NCI-H146 (cell line): ENCODE results near the gene THYN1.
A peak's percentile ranks its signal among the peaks of the same experiment; 100 is the strongest.

Experiments used
- DNase-seq: peaks from one replicate; lab custom pipeline; 2025; lab: John Stamatoyannopoulos, UW

THYN1 gene

GRCh38 chr11:134248910-134249480 lies 4.2 kb downstream of the THYN1 start:
- no peak for DNase-seq

- no peak for DNase-seq
Observed at GRCh38 chr11:134246678-134247077, 6.5 kb downstream of the THYN1 start.

- DNase-seq = no peak
Observed at GRCh38 chr11:134246100-134246499, 7.1 kb downstream of the THYN1 start.

- DNase-seq = no peak
Observed at GRCh38 chr11:134245434-134245833, 7.7 kb downstream of the THYN1 start.

- DNase-seq = peak; percentile 24
Observed at GRCh38 chr11:134244593-134244992, 8.6 kb downstream of the THYN1 start.

GRCh38 chr11:134243913-134244312 lies 9.2 kb downstream of the THYN1 start:
- DNase-seq = no peak

- peak; percentile 73 for DNase-seq
Observed at GRCh38 chr11:134242376-134242775, 10.8 kb downstream of the THYN1 start.

GRCh38 chr11:134240592-134240991 lies 12.6 kb downstream of the THYN1 start:
- DNase-seq = no peak

- DNase-seq = no peak
Observed at GRCh38 chr11:134238956-134239355, 14.2 kb downstream of the THYN1 start.

- no peak for DNase-seq
Observed at GRCh38 chr11:134237557-134237922, 15.6 kb downstream of the THYN1 start.

- DNase-seq = no peak
Observed at GRCh38 chr11:134236834-134237556, 16.2 kb downstream of the THYN1 start.

- DNase-seq = no peak
Observed at GRCh38 chr11:134235399-134235798, 17.8 kb downstream of the THYN1 start.

- DNase-seq = no peak
Observed at GRCh38 chr11:134233729-134234179, 19.4 kb downstream of the THYN1 start.

GRCh38 chr11:134231958-134232659 lies 21.0 kb downstream of the THYN1 start:
- no peak for DNase-seq

GRCh38 chr11:134230339-134230738 lies 22.8 kb downstream of the THYN1 start:
- DNase-seq = no peak

GRCh38 chr11:134229126-134229790 lies 23.9 kb downstream of the THYN1 start:
- DNase-seq = no peak

GRCh38 chr11:134228625-134229024 lies 24.5 kb downstream of the THYN1 start:
- DNase-seq = no peak

- no peak for DNase-seq
Observed at GRCh38 chr11:134226806-134227325, 26.3 kb downstream of the THYN1 start.

GRCh38 chr11:134224710-134225664 lies 28.2 kb downstream of the THYN1 start:
- peak; percentile 85 for DNase-seq

GRCh38 chr11:134223836-134224709 lies 29.1 kb downstream of the THYN1 start, which contains the start of the genes NCAPD3 and VPS26B:
Gene NCAPD3 (minus strand): TSS chr11:134223967. CDS start chr11:134223926, 41 bp downstream.
Gene VPS26B (plus strand): TSS chr11:134224671. CDS start chr11:134225123, 452 bp downstream.
- DNase-seq = peak; percentile 95
